HepG2 (cell line): Measurements from ENCODE around the gene STRADB. TPM values are rescaled to one million over a fixed set of nuclear protein-coding genes. Genes with fewer than 3 reads are reported as not detected.
A peak's percentile ranks its signal among the peaks of the same experiment; 100 is the strongest.

ENCODE experiments used
- ATF7 ChIP-seq, 2 experiments: fragments of 450-650 bp in 1 of 2; sonication (generic) in 1 of 2; formaldehyde crosslinking in 1 of 2; IDR thresholded peaks; 2 replicates each; pipeline versions ENCODE4 v1.4.0 to v1.6.1; 2016 to 2020; ENCODE audit warnings: antibody characterized with exemption in 1 of 2, mild to moderate bottlenecking in 1 of 2, missing genetic modification reagents in 1 of 2
- CC2D1A ChIP-seq: sonication (generic); formaldehyde crosslinking; IDR thresholded peaks from 2 replicates; pipeline ENCODE4 v1.8.1; 2023; ENCODE audit warnings: mild to moderate bottlenecking, missing genetic modification reagents
- ELF3 ChIP-seq: IDR thresholded peaks from 2 replicates; pipeline ENCODE4 v1.6.1; 2016; ENCODE audit warnings: missing genetic modification reagents, missing compliant biosample characterization
- FOXA3 ChIP-seq: IDR thresholded peaks from 2 replicates; pipeline ENCODE4 v1.6.1; 2016; ENCODE audit warnings: missing genetic modification reagents, missing compliant biosample characterization
- GLI4 ChIP-seq: sonication (generic); formaldehyde crosslinking; IDR thresholded peaks from 2 replicates; pipeline ENCODE4 v1.5.1; 2020; ENCODE audit warnings: missing genetic modification reagents, mild to moderate bottlenecking, moderate library complexity, borderline replicate concordance
- HES4 ChIP-seq: sonication (generic); formaldehyde crosslinking; IDR thresholded peaks from 2 replicates; pipeline ENCODE4 v1.9.0; 2021; ENCODE audit warnings: mild to moderate bottlenecking, missing genetic modification reagents, borderline replicate concordance
- HNRNPH1 ChIP-seq: fragments of 200-400 bp; formaldehyde crosslinking; optimal IDR thresholded peaks from 2 replicates; pipeline ENCODE3; 2017; ENCODE audit warnings: mild to moderate bottlenecking, low read depth, low read length
- IRX3 ChIP-seq: sonication (generic); formaldehyde crosslinking; IDR thresholded peaks from 2 replicates; pipeline ENCODE4 v1.8.1; 2023; ENCODE audit warnings: mild to moderate bottlenecking, low read depth, missing genetic modification reagents, borderline replicate concordance
- KDM3A ChIP-seq: IDR thresholded peaks from 2 replicates; pipeline ENCODE4 v1.6.1; 2018; ENCODE audit warnings: low read depth, missing compliant biosample characterization
- MTERF4 ChIP-seq: sonication (generic); formaldehyde crosslinking; IDR thresholded peaks from 2 replicates; pipeline ENCODE4 v1.8.0; 2023; ENCODE audit warnings: mild to moderate bottlenecking, missing genetic modification reagents
- MXD3 ChIP-seq: IDR thresholded peaks from 2 replicates; pipeline ENCODE4 v1.6.1; 2016; ENCODE audit warnings: mild to moderate bottlenecking, missing biosample characterization, missing genetic modification reagents
- MXI1 ChIP-seq: IDR thresholded peaks from 3 replicates; pipeline ENCODE4 v1.6.1; 2012; ENCODE audit warnings: low read depth, low read length, inconsistent platforms, borderline replicate concordance
- NCOA1 ChIP-seq: sonication (generic); formaldehyde crosslinking; IDR thresholded peaks from 2 replicates; pipeline ENCODE4 v1.9.0; 2021; ENCODE audit warnings: missing genetic modification reagents
- SALL1 ChIP-seq: sonication (generic); formaldehyde crosslinking; IDR thresholded peaks from 2 replicates; pipeline ENCODE4 v1.8.0; 2022; ENCODE audit warnings: mild to moderate bottlenecking, missing genetic modification reagents
- ZBTB43 ChIP-seq: sonication (generic); formaldehyde crosslinking; conservative IDR thresholded peaks from 2 replicates; pipeline ENCODE4 v1.4.0; 2020; ENCODE audit warnings: missing genetic modification reagents
- ZNF160 ChIP-seq: sonication (generic); formaldehyde crosslinking; IDR thresholded peaks from 2 replicates; pipeline ENCODE4 v1.8.0; 2022; ENCODE audit warnings: mild to moderate bottlenecking, inconsistent platforms, missing genetic modification reagents
- ZNF546 ChIP-seq: sonication (generic); formaldehyde crosslinking; conservative IDR thresholded peaks from 2 replicates; pipeline ENCODE4 v1.8.1; 2023; ENCODE audit warnings: mild to moderate bottlenecking, missing genetic modification reagents
- ZNF883 ChIP-seq: sonication (generic); formaldehyde crosslinking; IDR thresholded peaks from 2 replicates; pipeline ENCODE4 v1.5.1; 2020; ENCODE audit warnings: mild to moderate bottlenecking, missing genetic modification reagents; ENCODE audit errors: not compliant biosample characterization
- ZSCAN31 ChIP-seq: sonication (generic); formaldehyde crosslinking; IDR thresholded peaks from 2 replicates; pipeline ENCODE4 v1.5.0; 2020; ENCODE audit warnings: low read depth, mild to moderate bottlenecking, missing genetic modification reagents
- polyA plus RNA-seq, 8 experiments: library from polyadenylated mRNA; depleted of rRNA in 3 of 8; stranded (reverse) in 7 of 8; unstranded in 1 of 8; fragments of >200 nt; fragmentation: Illumina TruSeq in 4 of 8; extraction: Trizol in 4 of 8; gene quantifications; 2 replicates each; pipeline versions ENCODE4 v1.2.1 to v1.2.3, GENCODE V29; 2011 to 2016; ENCODE audit warnings: low read depth in 4 of 8, missing spikeins in 1 of 8, mixed read lengths in 1 of 8; ENCODE audit not compliant: insufficient read depth in 1 of 8
- total RNA-seq, 5 experiments: library from RNA; depleted of rRNA; stranded (reverse); fragments of >200 nt; fragmentation: Illumina TruSeq; extraction: Trizol; gene quantifications; 2 replicates each; pipeline ENCODE4 v1.2.3, GENCODE V29; 2016; ENCODE audit warnings: low read depth in 1 of 5
- TF ChIP-seq, protein P1 (sequence below): sonication (generic); formaldehyde crosslinking; IDR thresholded peaks from 2 replicates; pipeline ENCODE4 v1.4.0; 2020; ENCODE audit warnings: missing genetic modification reagents, mild to moderate bottlenecking, borderline replicate concordance
- TF ChIP-seq, protein P2 (sequence below): IDR thresholded peaks from 2 replicates; pipeline ENCODE4 v1.6.1; 2016; ENCODE audit warnings: missing genetic modification reagents, missing compliant biosample characterization

The STRADB gene
- total and polyA plus RNA-seq, 2 of the 13 experiments (the other 11 are each of a cell fraction or from before 2014, with no cell fraction given): 34.1 to 66.6 TPM

- TF ChIP-seq MTERF4 (CRISPR knock-in tag) (peak; percentile 79; the same call in 1 of the 2 replicates), ZBTB43 (CRISPR knock-in tag) (no peak), ATF7 (IDR thresholded peaks at IDR 0.05) (no peak), ATF7 (CRISPR knock-in tag; IDR thresholded peaks at IDR 0.05) (no peak), KDM3A (CRISPR knock-in tag) (peak; percentile 85), ZNF546 (CRISPR knock-in tag) (peak; percentile 91), HNRNPH1 (peak; percentile 32), FOXA3 (CRISPR knock-in tag) (peak; percentile 51), NCOA1 (peak; percentile 96; the same call in 1 of the 2 replicates), MXI1 (peak; percentile 94), ZSCAN31 (peak; percentile 98), ELF3 (CRISPR knock-in tag) (peak; percentile 62), CC2D1A (CRISPR knock-in tag) (no peak), MXD3 (CRISPR knock-in tag) (no peak; the same call in 1 of the 2 replicates), ZNF160 (peak; percentile 39; the same call in 1 of the 2 replicates), HES4 (CRISPR knock-in tag) (peak; percentile 83; the same call in 1 of the 2 replicates), SALL1 (CRISPR knock-in tag) (peak; percentile 90), GLI4 (CRISPR knock-in tag) (0 out of 2 replicates have a peak, but pooled peaks have one; percentile 22), ZNF883 (CRISPR knock-in tag) (no peak), IRX3 (CRISPR knock-in tag) (peak; percentile 94; the same call in 1 of the 2 replicates)
- TF ChIP-seq, protein P1, sequence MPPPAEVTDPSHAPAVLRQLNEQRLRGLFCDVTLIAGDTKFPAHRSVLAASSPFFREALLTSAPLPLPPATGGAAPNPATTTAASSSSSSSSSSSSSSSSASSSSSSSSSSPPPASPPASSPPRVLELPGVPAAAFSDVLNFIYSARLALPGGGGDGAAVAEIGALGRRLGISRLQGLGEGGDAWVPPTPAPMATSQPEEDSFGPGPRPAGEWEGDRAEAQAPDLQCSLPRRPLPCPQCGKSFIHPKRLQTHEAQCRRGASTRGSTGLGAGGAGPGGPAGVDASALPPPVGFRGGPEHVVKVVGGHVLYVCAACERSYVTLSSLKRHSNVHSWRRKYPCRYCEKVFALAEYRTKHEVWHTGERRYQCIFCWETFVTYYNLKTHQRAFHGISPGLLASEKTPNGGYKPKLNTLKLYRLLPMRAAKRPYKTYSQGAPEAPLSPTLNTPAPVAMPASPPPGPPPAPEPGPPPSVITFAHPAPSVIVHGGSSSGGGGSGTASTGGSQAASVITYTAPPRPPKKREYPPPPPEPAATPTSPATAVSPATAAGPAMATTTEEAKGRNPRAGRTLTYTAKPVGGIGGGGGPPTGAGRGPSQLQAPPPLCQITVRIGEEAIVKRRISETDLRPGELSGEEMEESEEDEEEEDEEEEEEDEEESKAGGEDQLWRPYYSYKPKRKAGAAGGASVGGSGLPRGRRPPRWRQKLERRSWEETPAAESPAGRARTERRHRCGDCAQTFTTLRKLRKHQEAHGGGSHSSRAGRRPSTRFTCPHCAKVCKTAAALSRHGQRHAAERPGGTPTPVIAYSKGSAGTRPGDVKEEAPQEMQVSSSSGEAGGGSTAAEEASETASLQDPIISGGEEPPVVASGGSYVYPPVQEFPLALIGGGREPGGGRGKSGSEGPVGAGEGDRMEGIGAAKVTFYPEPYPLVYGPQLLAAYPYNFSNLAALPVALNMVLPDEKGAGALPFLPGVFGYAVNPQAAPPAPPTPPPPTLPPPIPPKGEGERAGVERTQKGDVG (CRISPR knock-in tag): peak; percentile 32; the same call in 1 of the 2 replicates
- TF ChIP-seq, protein P2, sequence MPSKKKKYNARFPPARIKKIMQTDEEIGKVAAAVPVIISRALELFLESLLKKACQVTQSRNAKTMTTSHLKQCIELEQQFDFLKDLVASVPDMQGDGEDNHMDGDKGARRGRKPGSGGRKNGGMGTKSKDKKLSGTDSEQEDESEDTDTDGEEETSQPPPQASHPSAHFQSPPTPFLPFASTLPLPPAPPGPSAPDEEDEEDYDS (CRISPR knock-in tag): peak; percentile 67; the same call in 1 of the 2 replicates
Observed at GRCh38 chr2:201451292-201452057, at the start of gene STRADB, which contains the start of gene TRAK2 (continued).
